Neutrophil (primary cell): ENCODE measurements around the gene SCARF1.

ENCODE experiments used
- H3K27ac ChIP-seq: fragments of 200-600 bp; sonication (generic); 2 replicates; pipeline ENCODE4 v1.5.1; 2016; ENCODE audit warnings: mild to moderate bottlenecking, moderate library complexity
- H3K27me3 ChIP-seq: fragments of 200-600 bp; sonication (generic); 2 replicates; pipeline ENCODE4 v1.6.0; 2016; ENCODE audit warnings: mild to moderate bottlenecking
- H3K36me3 ChIP-seq: fragments of 200-600 bp; sonication (generic); 2 replicates; pipeline ENCODE4 v1.5.1; 2017
- H3K4me1 ChIP-seq, 2 experiments: fragments of 200-600 bp in 1 of 2; sonication (generic) in 1 of 2; 1 replicate in 1 of 2; 2 replicates in 1 of 2; pipeline versions ENCODE4 v1.5.1 to v1.6.1; 2013 to 2016; ENCODE audit warnings: low read depth in 1 of 2, low read length in 1 of 2, mild to moderate bottlenecking in 1 of 2, moderate library complexity in 1 of 2; ENCODE audit not compliant: control insufficient read depth in 1 of 2, insufficient read depth in 1 of 2
- H3K4me3 ChIP-seq, 2 experiments: fragments of 200-600 bp in 1 of 2; sonication (generic) in 1 of 2; 1 replicate in 1 of 2; 2 replicates in 1 of 2; pipeline ENCODE4 v1.5.1; 2013 to 2016; ENCODE audit warnings: low read depth in 1 of 2, low read length in 1 of 2, mild to moderate bottlenecking in 1 of 2, moderate library complexity in 1 of 2
- H3K9me3 ChIP-seq: fragments of 200-600 bp; sonication (generic); 2 replicates; pipeline ENCODE4 v1.5.1; 2016
- CTCF ChIP-seq: fragments of 200-600 bp; sonication (generic); IDR thresholded peaks from 2 replicates; pipeline ENCODE4 v1.5.1; 2016; ENCODE audit warnings: antibody characterized with exemption

Gene SCARF1

GRCh38 chr17:1623057-1623630 is 22.4 kb downstream of the SCARF1 start:
- Histone ChIP-seq H3K4me1 (peaks cover 31 to 36% of the 10 kb centered on the region in 2 experiments), H3K36me3 (peaks cover 81% of the 10 kb centered on the region), H3K27ac (no peak overlapping the region), H3K27me3 (no peaks in the 10 kb centered on the region), H3K4me3 (no peak overlapping the region), H3K9me3 (no peaks in the 10 kb centered on the region)
- no peak for TF ChIP-seq CTCF

- Histone ChIP-seq H3K4me1 (peaks cover 27 to 36% of the 10 kb centered on the region in 2 experiments), H3K27ac (no peak overlapping the region), H3K4me3 (no peak overlapping the region), H3K36me3 (peaks cover 93% of the 10 kb centered on the region), H3K9me3 (no peaks in the 10 kb centered on the region), H3K27me3 (no peaks in the 10 kb centered on the region)
- no peak for TF ChIP-seq CTCF
Observed at GRCh38 chr17:1621273-1621954, 24.1 kb downstream of the SCARF1 start.

GRCh38 chr17:1620486-1620885 is 25.0 kb downstream of the SCARF1 start:
- Histone ChIP-seq H3K4me3 (no peak overlapping the region), H3K9me3 (no peaks in the 10 kb centered on the region), H3K4me1 (peaks cover 17 to 27% of the 10 kb centered on the region in 2 experiments), H3K27me3 (no peaks in the 10 kb centered on the region), H3K27ac (peak overlapping the region; percentile 45), H3K36me3 (peaks cover 94% of the 10 kb centered on the region)
- no peak for TF ChIP-seq CTCF

- TF ChIP-seq CTCF: no peak
- Histone ChIP-seq H3K9me3 (no peaks in the 10 kb centered on the region), H3K27ac (peak overlapping the region; percentile 27), H3K4me3 (no peak overlapping the region), H3K27me3 (no peaks in the 10 kb centered on the region), H3K36me3 (peaks cover 94% of the 10 kb centered on the region), H3K4me1 (peaks cover 8 to 10% of the 10 kb centered on the region in 2 experiments)
Observed at GRCh38 chr17:1617620-1618174, 27.8 kb downstream of the SCARF1 start.

- TF ChIP-seq CTCF: no peak
- Histone ChIP-seq H3K4me1 (peaks cover 22 to 24% of the 10 kb centered on the region in 2 experiments), H3K9me3 (no peaks in the 10 kb centered on the region), H3K4me3 (no peak overlapping the region), H3K27me3 (no peaks in the 10 kb centered on the region), H3K27ac (no peak overlapping the region), H3K36me3 (peaks cover 93% of the 10 kb centered on the region)
Observed at GRCh38 chr17:1616101-1616500, 29.4 kb downstream of the SCARF1 start.
